ENCODE measurements around the gene APOL1.
"Not testable (repeated sequence)": the region's sequence is repeated elsewhere in the genome, so short reads cannot be mapped to it uniquely, and the experiment has no call there.

Gene APOL1

GRCh38 chr22:36277482-36278291, 24.8 kb downstream of the APOL1 start:
- DNase-seq = no peak

DNA sequence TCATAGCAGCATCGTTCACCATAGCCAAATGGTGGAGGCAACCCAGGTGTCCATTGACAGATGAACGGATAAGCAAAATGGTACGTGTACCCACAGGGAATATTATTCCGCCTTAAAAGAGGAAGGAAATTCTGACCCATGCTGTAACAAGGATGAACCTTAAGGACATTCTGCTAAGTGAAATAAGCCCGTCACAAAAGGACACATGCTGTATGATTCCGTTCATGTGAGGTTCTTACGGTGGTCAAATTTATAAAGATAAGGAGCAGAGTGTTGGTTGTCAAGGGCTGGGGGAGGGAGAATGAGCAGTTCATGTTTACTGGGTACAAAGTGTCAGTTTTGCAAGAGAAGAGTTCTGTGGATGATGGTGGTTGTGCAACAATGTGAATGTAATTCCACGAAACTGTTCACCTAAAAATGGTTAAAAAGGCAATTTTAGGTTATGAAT, 26.3 kb downstream of the APOL1 start:
- DNase-seq = no peak

- DNase-seq = no peak
These were observed 27.4 kb downstream of the APOL1 start for GRCh38 chr22:36280379-36280778.

DNA sequence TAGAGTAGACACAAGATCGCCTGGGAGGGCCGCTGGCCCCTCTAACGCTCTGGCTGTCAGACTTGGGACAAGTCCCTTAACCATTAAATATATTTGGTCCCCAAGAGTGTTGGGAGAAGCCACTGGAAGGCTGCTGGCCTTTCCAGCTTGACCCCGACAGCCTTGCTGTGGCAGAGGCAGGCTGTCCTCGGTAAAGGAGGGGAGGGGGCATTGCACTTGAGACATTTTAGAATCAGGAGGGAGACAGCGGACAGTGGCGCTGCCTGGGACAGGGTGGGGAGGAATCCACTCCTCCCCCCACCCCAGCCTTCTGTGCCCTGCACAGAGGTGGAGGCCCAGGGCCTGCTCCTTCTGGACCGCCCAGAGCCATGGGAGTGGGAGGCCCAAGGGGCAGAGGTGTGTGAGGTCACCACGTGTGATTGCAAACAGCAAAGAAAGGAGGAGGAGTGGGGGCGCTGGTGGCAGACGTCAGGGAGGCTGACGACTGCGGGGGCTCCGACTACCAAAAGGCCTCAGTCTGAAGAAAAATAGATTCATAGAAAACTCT, 28.9 kb downstream of the APOL1 start:
- DNase-seq = no peak

DNA sequence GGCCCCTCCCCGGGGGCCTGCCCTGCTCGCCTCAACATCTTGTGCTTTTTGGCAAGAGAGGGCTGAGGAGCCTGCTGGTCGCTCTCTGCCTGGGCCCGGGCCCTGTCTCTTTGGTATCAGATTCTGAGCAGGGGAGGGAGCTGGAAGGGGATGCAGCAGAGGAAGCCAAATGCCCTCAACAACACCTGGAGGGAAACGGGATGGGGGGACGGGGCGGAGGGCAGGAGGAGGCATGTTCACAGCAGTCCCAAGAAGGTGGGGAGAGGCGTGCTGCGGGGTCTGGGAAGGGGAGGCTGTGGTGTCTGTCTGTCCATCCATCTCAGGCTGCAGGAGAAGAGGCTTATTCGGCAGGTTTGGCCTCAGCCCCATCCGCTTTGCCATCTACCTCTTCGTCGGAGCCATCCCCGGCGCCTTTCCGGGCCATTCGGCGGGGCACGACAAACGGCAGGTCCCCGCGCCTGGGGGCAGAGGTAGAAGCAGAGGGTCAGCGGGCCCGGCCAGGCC, 29.4 kb downstream of the APOL1 start:
- DNase-seq = no peak

DNA sequence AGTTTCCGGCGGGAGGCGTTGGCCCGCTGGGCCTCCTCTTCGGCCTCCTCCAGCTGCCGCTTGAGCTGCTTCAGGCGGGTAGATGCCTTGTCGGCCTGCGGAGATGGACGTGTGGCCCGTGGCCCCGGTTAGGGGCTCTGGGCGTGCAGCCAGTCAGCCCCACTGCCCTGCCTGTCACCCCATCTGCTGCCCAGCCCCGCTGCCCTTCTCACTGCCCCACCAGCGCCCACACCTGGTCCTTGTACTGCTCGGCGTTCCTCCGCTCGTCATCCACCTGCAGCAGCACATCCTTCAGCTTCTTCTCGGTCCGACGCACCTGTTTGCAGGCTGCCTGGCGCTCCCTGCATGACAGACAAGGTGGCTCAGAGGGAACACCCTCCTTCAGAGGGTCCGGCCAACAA, 31.2 kb downstream of the APOL1 start:
- no peak for DNase-seq

DNA sequence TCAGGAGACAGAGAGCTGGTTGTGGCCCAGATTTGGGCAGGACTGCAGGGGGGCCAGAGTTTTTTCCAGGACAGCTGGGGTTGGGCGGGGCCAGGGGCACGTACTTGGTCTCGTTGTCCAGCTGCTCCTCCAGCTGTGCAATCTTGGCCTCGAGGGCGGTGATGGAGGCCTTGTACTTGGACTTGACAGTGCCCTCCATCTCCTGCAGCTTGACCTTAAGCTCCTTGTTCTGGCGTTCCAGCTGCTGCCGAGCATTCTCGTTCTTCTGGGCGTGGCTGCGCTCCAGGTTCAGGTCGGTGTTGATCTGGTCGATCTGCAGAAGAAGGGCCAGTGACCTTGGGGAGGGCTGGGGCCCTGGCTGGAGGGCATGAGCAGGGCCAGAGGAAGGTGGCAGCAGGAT, 32.1 kb downstream of the APOL1 start:
- no peak for DNase-seq

GRCh38 chr22:36285545-36285944, 32.6 kb downstream of the APOL1 start:
- DNase-seq = no peak

- DNase-seq = no peak
These were observed 33.4 kb downstream of the APOL1 start for GRCh38 chr22:36286096-36286957.

DNA sequence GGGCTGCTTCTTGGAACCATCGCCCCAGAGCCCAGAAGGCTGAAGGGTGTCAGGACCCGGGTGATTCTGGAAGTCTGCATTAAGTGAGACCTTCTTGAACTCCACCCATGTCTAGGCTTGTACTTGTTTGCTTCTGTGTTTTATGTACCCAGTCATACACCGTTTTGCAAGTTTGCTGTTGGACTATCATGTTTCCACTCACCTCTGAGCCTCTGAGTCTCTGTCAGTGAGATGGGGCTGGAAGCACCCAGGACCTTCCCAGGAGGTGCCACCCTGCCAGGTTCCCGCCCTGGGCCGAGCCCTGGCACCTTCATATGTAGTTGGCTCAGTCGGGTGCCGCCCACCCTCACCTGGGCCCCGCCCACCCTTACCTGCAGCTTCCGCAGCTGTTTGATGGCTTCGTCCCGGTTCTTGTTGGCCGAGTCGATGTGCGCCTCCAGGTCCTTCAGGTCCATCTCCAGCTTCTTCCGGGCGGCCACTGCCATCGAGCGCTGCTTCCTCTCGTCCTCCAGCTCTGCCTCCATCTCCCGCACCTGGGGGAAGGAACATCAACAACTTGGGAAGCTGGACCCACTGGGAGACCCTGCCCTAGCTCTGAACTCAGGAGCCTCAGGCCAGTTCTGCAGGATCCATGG, 35.1 kb downstream of the APOL1 start:
- DNase-seq = no peak

DNA sequence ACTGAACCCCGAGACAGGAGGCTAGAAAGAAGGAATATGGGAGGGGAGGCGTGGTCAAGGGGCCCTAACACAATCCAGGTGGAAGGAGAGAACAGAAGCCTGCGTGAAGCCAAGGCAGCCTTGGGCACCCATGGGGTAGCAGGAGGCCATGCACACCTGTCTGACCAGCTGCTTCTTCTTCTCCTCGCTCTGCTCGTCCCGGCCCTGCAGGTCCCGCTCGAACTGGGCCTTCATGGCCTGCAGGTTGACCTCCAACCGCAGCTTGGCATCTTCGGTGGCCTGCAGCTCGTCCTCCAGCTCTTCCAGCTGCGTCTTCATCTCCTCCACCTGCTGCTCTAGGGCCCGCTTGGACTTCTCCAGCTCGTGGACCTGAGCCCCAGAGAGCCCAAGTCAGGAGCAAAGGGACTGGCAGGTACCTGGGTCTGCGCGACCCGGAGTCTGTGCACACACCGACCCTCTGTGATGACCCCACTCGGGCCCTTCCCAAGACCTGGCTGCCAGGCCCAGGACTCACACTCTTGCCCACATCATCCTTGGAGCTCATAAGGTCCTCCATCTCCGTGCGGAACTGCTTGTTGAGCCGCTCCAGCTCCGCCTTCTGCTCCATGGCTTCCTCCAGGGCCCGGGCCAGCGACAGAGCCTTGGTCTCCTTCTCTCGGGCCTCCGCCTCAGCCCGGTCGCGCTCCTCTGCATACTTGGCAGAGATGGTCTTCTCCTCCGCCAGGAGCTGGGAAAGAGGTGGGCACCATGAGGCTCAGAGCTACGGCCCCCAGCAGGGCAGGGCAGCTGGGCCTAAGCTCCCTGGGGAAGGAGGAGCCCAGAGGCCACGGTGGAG, 35.9 kb downstream of the APOL1 start:
- no peak for DNase-seq

- no peak for DNase-seq
These were observed 36.5 kb downstream of the APOL1 start for GRCh38 chr22:36289406-36289870.

GRCh38 chr22:36289948-36290371, 37.0 kb downstream of the APOL1 start:
- not testable (repeated sequence) for DNase-seq

- not testable (repeated sequence) for DNase-seq
These were observed 37.6 kb downstream of the APOL1 start for GRCh38 chr22:36290391-36291075.

- no peak for DNase-seq
These were observed 39.2 kb downstream of the APOL1 start for GRCh38 chr22:36291831-36292740.

DNA sequence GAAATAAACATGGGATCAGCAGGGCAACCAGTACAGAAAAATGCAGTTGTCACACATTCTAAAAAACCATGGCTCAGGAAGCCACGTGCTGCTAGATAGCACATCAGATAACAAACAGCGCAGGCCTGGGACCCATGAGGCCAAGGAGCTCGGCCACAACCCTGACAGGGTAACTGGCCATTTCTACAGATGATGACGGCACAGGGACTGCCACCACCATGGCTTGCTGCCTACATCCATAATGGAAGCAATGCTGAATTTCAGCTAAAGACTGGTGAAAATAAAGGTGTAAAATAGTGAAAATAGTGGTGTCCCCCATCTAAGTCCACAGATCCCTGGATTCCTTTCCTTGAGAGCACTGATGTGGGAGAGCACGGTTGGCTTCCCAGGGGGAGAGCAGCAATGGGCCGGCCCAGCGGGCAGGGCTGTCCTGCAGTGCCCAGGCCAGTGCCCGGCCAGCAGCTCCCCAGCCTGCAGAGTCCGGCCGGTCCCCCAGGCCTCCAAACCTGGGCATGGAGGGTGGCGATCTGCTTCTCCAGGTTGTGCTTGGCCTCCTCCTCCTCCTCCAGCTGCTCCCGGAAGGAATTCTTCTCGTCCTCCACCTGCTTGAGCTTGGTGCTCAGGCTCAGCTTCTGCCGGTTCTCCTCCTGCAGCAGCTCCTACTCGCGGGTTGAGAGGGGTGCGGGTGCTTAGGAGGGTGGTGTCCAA, 40.0 kb downstream of the APOL1 start:
- no peak for DNase-seq

DNA sequence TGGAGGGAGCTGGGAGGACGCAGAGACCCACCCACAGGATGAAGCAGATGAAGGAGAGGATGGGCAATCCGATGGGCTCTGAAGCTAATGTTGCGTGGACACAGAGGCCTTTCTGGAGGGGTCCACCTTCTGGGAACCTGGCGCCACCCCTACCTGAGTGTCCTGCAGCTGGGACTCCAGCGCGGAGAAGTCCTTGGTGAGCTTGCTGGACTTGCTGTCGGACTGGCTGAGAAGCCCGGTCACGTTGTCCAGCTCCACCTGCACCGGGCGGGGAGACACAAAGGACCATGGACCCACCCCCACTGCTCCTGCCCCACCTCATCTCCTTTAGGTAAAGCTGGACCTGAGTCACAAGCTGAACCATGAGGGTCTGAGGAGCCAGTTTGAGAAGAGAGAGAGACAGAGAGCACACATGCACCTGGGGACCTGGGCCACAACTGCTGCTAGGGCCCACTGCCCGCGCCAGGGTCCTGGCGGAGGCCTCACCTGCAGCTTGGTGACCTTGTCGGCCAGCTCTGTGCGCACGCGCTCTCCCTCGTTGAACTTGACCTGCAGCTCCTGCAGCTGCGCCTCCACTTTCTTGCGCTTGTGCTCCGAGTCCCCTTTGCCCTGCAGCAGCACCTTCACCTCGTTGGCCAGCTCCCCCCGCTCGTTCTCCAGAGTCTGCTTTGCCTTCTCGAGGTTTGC, 40.8 kb downstream of the APOL1 start:
- DNase-seq = no peak

- DNase-seq = no peak
These were observed 41.3 kb downstream of the APOL1 start for GRCh38 chr22:36294293-36294620.

GRCh38 chr22:36294801-36295200, 41.9 kb downstream of the APOL1 start:
- DNase-seq = no peak
